ELF-1 (cell line): ENCODE data around the gene SYT12.
"Not testable (repeated sequence)": the region's sequence is repeated elsewhere in the genome, so short reads cannot be mapped to it uniquely, and the experiment has no call there.

ENCODE experiments used
- DNase-seq: peaks from one replicate; pipeline ENCODE4 v3.0.0-alpha.2; 2016; ENCODE audit warnings: low read depth, low spot score

The SYT12 gene

GRCh38 chr11:66996609-66997273, 26.2 kb upstream of the SYT12 start:
- peak; percentile 55 for DNase-seq

- DNase-seq: no peak
Measured at GRCh38 chr11:66999555-66999954, 23.4 kb upstream of the SYT12 start.

- no peak for DNase-seq
Measured at GRCh38 chr11:67001332-67001731, 21.6 kb upstream of the SYT12 start.

- peak; percentile 50 for DNase-seq
Measured at GRCh38 chr11:67002297-67002913, 20.5 kb upstream of the SYT12 start.

- DNase-seq: no peak
Measured at GRCh38 chr11:67002921-67003411, 20.0 kb upstream of the SYT12 start.

GRCh38 chr11:67005200-67005599, 17.7 kb upstream of the SYT12 start:
- DNase-seq: not testable (repeated sequence)

- peak; percentile 74 for DNase-seq
Measured at GRCh38 chr11:67006029-67006884, 16.7 kb upstream of the SYT12 start.

- no peak for DNase-seq
Measured at GRCh38 chr11:67007126-67007525, 15.8 kb upstream of the SYT12 start.

GRCh38 chr11:67010296-67010905, 12.5 kb upstream of the SYT12 start:
- no peak for DNase-seq

GRCh38 chr11:67013511-67014045, 9.4 kb upstream of the SYT12 start:
- no peak for DNase-seq

- DNase-seq: no peak
Measured at GRCh38 chr11:67014343-67014742, 8.6 kb upstream of the SYT12 start.

- DNase-seq: no peak
Measured at GRCh38 chr11:67015048-67015447, 7.9 kb upstream of the SYT12 start.

GRCh38 chr11:67016550-67016949, 6.4 kb upstream of the SYT12 start:
- DNase-seq: no peak

GRCh38 chr11:67020949-67021348, 2.0 kb upstream of the SYT12 start:
- DNase-seq: no peak

GRCh38 chr11:67022341-67022933, 497 bp upstream of the SYT12 start:
- no peak for DNase-seq

- DNase-seq: no peak
Measured at GRCh38 chr11:67023957-67024353, 1.0 kb downstream of the SYT12 start.

GRCh38 chr11:67024410-67024809, 1.5 kb downstream of the SYT12 start:
- no peak for DNase-seq

GRCh38 chr11:67024966-67025365, 2.0 kb downstream of the SYT12 start:
- DNase-seq: no peak

- DNase-seq: no peak
Measured at GRCh38 chr11:67025750-67026149, 2.8 kb downstream of the SYT12 start.

- DNase-seq: no peak
Measured at GRCh38 chr11:67026941-67027340, 4.0 kb downstream of the SYT12 start.

GRCh38 chr11:67027483-67027930, 4.6 kb downstream of the SYT12 start:
- no peak for DNase-seq
